Ascending aorta (tissue), 2 donors: Measurements from ENCODE around the gene PHACTR3. TPM values are rescaled to one million over a fixed set of nuclear protein-coding genes. Genes with fewer than 3 reads are reported as not detected.

Experiments
- DNase-seq, 2 donors: peaks; one replicate each; pipeline ENCODE4 v3.0.0-alpha.2; 2019; ENCODE audit warnings: low spot score in 2 of 2
- H3K27ac ChIP-seq, 2 donors: fragments of 200-600 bp; sonication (generic); one replicate each; pipeline ENCODE4 v1.5.1; 2016 to 2017; ENCODE audit warnings: mild to moderate bottlenecking in 1 of 2
- H3K27me3 ChIP-seq: fragments of 200-600 bp; sonication (generic); one replicate; pipeline ENCODE4 v1.5.1; 2017
- H3K36me3 ChIP-seq, 2 donors: fragments of 200-600 bp; sonication (generic); one replicate each; pipeline ENCODE4 v1.5.1; 2016
- H3K4me1 ChIP-seq, 2 donors: fragments of 200-600 bp; sonication (generic); one replicate each; pipeline ENCODE4 v1.5.1; 2016 to 2017; ENCODE audit warnings: mild to moderate bottlenecking in 1 of 2
- H3K4me3 ChIP-seq, 2 donors: fragments of 200-600 bp; sonication (generic); one replicate each; pipeline ENCODE4 v1.5.1; 2016 to 2017; ENCODE audit warnings: mild to moderate bottlenecking in 1 of 2
- H3K9me3 ChIP-seq, 2 donors: fragments of 200-600 bp; sonication (generic); one replicate each; pipeline ENCODE4 v1.5.1; 2016
- CTCF ChIP-seq, 3 experiments: fragments of 200-600 bp in 2 of 3; fragments of 450-650 bp in 1 of 3; sonication (generic) in 2 of 3; IDR thresholded peaks; one replicate each; pipeline ENCODE4 v1.5.1; 2016 to 2019; ENCODE audit warnings: antibody characterized with exemption in 3 of 3, mild to moderate bottlenecking in 1 of 3, moderate library complexity in 1 of 3
- intact Hi-C: fragments of 100-400 bp; cut with DNase I; formaldehyde crosslinking; loops from one replicate; pipeline ENCODE4 v1.15.1; 2023
- total RNA-seq: library from RNA; depleted of rRNA; stranded (reverse); fragments of >200 nt; gene quantifications from one replicate; pipeline ENCODE4 v1.1.0, GENCODE V29; 2016

Gene PHACTR3
- total RNA-seq, 1 donor from 2014 or later, result not detected

DNA sequence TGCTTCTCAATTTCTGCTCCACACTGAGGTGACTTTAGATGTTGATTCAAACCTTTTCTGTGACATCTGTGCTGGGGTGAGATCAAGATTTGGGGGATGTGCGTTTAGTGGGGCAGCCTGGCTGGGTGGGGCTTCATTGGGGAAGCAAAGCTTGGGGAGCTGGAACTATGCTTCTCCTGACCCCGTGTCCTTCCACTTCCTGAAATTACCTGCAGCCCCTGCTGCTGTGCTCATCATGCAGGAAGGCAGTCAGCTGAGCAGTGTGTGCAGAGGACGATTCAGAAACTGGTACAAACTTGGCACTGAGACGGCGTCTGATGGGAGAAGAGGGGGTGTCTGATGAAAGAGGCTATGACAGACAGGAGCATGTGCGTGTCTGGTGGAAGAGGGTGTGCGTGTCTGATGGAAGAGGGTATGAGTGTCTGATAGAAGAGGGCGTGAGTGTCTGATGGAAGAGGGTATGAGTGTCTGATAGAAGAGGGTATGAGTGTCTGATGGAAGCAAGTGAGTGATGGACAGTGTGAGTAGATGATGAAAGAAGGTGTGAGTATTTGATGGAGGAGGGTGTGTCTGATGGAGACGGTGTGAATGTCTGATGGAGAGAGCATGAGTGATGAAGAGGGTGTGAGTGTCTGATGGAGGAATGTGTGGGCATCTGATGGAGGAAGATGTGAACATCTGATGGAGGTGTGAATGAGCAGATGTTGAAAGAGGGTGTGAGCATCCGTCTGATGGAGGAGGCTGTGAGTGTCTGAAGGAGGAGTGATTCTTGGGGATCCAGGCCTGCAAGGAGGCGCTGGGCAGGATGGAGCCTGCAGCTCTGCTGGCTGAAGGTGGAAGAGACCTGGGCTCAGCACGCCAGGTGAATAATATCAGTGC lies 225.7 kb downstream of the PHACTR3 start:
- no peak overlapping the region for H3K27ac ChIP-seq
- no peak overlapping the region for H3K4me3 ChIP-seq
- no peaks in the 10 kb centered on the region for H3K36me3 ChIP-seq
- no peaks in the 10 kb centered on the region for H3K9me3 ChIP-seq
- H3K4me1 ChIP-seq, result no peaks in the 10 kb centered on the region
- no peak for TF ChIP-seq CTCF (IDR thresholded peaks at IDR 0.05)
- intact Hi-C loops, result no loop called here
- DNase-seq, result no peak
- H3K27me3 ChIP-seq, result no peaks in the 10 kb centered on the region

- H3K36me3 ChIP-seq, result no peaks in the 10 kb centered on the region
- intact Hi-C loops, result no loop called here
- no peak overlapping the region for H3K4me3 ChIP-seq
- no peak for TF ChIP-seq CTCF (IDR thresholded peaks at IDR 0.05)
- H3K4me1 ChIP-seq, result no peaks in the 10 kb centered on the region
- no peaks in the 10 kb centered on the region for H3K9me3 ChIP-seq
- H3K27me3 ChIP-seq, result no peaks in the 10 kb centered on the region
- no peak overlapping the region for H3K27ac ChIP-seq
- no peak for DNase-seq
Observed at GRCh38 chr20:59830665-59831023, 226.3 kb downstream of the PHACTR3 start.

GRCh38 chr20:59831024-59831915 lies 226.9 kb downstream of the PHACTR3 start:
- Histone ChIP-seq H3K27ac (no peak overlapping the region), H3K27me3 (no peaks in the 10 kb centered on the region), H3K36me3 (no peaks in the 10 kb centered on the region), H3K4me1 (peaks cover 0 to 6% of the 10 kb centered on the region in 2 donors), H3K9me3 (no peaks in the 10 kb centered on the region), H3K4me3 (no peak overlapping the region)
- peak in 1 of 2 donors; percentile 52 for DNase-seq
- no peak for TF ChIP-seq CTCF (IDR thresholded peaks at IDR 0.05)
- intact Hi-C loops, result no loop called here

GRCh38 chr20:59831916-59832270 lies 227.6 kb downstream of the PHACTR3 start:
- TF ChIP-seq CTCF (IDR thresholded peaks at IDR 0.05), result no peak

DNA sequence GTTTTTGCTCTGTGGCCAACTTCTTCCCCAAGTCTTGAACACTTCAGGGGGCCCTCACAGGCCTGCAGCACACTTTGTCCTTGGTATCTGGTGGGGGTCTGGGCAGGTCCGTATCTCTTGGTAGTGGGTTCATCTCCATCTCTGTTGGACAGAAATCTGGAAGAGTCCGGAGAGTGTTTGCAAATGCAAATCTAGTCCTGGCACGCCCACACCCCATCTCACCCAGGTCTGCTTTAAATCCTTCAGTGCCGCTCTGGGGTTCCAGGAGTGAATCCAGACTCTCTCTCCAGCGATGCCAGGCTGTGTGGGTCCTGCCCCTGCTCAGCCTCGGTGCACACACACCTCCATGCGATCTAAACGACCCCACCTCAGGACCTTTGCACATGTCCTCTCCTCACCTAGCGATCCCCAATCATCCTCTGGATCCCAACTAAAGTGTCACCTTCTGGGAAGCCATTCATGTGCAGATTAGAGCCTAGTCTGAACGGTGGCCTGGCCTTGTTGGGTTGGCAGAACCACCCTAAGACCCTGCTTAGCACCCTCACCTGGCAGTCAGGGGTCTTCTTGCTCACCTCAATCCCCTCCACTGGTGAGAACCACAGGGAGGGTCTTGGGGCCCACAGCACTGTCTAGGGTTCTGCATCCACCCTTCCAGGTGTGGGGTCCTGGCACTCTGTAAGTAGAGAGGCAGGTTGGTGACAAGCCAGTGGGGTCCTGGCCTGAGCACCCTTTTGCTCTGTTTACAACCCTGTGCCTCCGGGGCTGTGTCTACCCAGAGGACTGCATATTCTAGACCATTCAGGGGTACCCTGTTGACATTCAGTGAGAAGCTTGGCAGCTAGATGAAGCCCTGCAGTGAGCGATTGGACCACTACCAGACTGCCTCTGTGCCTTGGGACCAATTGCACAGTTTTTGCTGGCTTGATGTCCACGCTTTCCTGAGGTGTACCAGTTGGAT lies 228.3 kb downstream of the PHACTR3 start:
- Histone ChIP-seq H3K4me1 (peaks cover 0 to 10% of the 10 kb centered on the region in 2 donors), H3K36me3 (no peaks in the 10 kb centered on the region), H3K27me3 (no peaks in the 10 kb centered on the region), H3K4me3 (no peak overlapping the region), H3K9me3 (no peaks in the 10 kb centered on the region), H3K27ac (no peak overlapping the region)
- intact Hi-C loops, result no loop called here
- no peak for DNase-seq
- no peak for TF ChIP-seq CTCF (IDR thresholded peaks at IDR 0.05)

More at GRCh38 chr20:59831916-59832270, 227.6 kb downstream of the PHACTR3 start:
- no peaks in the 10 kb centered on the region for H3K36me3 ChIP-seq
- DNase-seq, result no peak
- no peak overlapping the region for H3K27ac ChIP-seq
- intact Hi-C loops, result no loop called here
- H3K9me3 ChIP-seq, result no peaks in the 10 kb centered on the region
- no peak overlapping the region for H3K4me3 ChIP-seq
- H3K27me3 ChIP-seq, result no peaks in the 10 kb centered on the region
- H3K4me1 ChIP-seq, result peaks cover 0 to 9% of the 10 kb centered on the region in 2 donors
